Activated T-helper 17 cell treated with anti-CD3 and anti-CD28 coated beads, Interleukin-2, amount 50 U/mL, for 72 hours (primary cell): ENCODE measurements around the gene ARHGEF26. TPM values are rescaled to one million over a fixed set of nuclear protein-coding genes. Genes with fewer than 3 reads are reported as not detected.
A peak's percentile ranks its signal among the peaks of the same experiment; 100 is the strongest.

Experiments used
- ATAC-seq: fragments of 150-1000 bp; cut with Tn5 transposase; replicated peaks from 2 replicates; pipeline ENCODE4 v1.10.0; 2021; ENCODE audit warnings: mild to moderate bottlenecking, moderate library complexity
- H3K27ac Mint-ChIP-seq: one replicate; pipeline ENCODE4 v1.8.0; 2022; ENCODE audit warnings: mixed read lengths
- H3K27me3 Mint-ChIP-seq: one replicate; pipeline ENCODE4 v1.8.0; 2022; ENCODE audit warnings: mixed read lengths
- H3K36me3 Mint-ChIP-seq: one replicate; pipeline ENCODE4 v1.8.0; 2022; ENCODE audit warnings: low read depth, mild to moderate bottlenecking, mixed read lengths
- H3K4me1 Mint-ChIP-seq: one replicate; pipeline ENCODE4 v1.8.0; 2022; ENCODE audit warnings: mixed read lengths
- H3K4me3 Mint-ChIP-seq: one replicate; pipeline ENCODE4 v1.8.0; 2022; ENCODE audit warnings: mild to moderate bottlenecking, mixed read lengths
- H3K9me3 Mint-ChIP-seq: one replicate; pipeline ENCODE4 v1.8.0; 2022; ENCODE audit warnings: mixed read lengths
- total RNA-seq, 2 donors: library from RNA; stranded (reverse); gene quantifications; one replicate each; pipeline ENCODE4 v1.2.3, GENCODE V29; 2022

The ARHGEF26 gene
- total RNA-seq, 2 donors from 2014 or later = 0.13 to 0.17 TPM

DNA sequence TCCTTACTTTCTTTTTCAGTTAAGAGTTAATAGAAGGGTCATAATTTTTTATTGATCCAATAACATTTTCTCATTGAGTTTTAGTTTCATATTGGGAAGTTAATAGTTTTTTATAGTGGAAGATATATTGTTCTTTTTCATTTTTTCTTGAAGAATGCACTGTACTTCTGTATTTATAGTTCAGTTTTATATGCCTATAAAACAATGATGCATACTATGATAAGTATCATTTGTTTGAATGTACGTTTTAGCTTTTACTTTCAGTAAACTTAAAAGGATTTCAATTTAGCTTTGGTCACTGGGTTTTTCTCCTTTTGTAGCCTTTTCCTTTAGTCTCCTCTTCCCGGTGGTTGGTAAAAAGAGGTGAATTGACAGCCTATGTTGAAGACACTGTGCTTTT is 104.3 kb downstream of the ARHGEF26 start:
- H3K4me1 Mint-ChIP-seq = peaks cover 4% of the 10 kb centered on the region
- peaks cover 8% of the 10 kb centered on the region for H3K27me3 Mint-ChIP-seq
- no peak for ATAC-seq
- no peak overlapping the region for H3K27ac Mint-ChIP-seq
- H3K9me3 Mint-ChIP-seq = no peaks in the 10 kb centered on the region
- H3K36me3 Mint-ChIP-seq = no peaks in the 10 kb centered on the region
- no peak overlapping the region for H3K4me3 Mint-ChIP-seq

DNA sequence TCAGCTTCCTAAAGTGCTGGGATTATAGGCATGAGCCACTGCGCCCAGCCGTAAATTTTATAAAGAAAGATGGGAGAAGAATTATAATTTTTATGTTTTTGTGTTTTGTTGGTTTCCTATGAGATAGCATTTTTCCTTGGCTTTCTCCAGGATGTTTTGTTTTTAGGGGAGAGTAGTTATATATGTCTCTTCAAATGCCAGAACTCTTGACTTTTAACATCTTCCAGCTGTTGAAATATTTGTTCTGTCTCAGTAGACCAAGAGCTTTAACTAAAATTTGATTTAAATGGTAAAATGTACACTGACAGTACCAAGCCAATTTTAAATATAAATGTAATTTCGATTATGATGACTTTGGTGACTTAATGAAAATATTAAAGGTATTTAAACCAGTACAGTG is 106.3 kb downstream of the ARHGEF26 start:
- H3K27ac Mint-ChIP-seq = no peak overlapping the region
- H3K27me3 Mint-ChIP-seq = peaks cover 8% of the 10 kb centered on the region
- no peaks in the 10 kb centered on the region for H3K36me3 Mint-ChIP-seq
- no peak for ATAC-seq
- H3K9me3 Mint-ChIP-seq = no peaks in the 10 kb centered on the region
- H3K4me1 Mint-ChIP-seq = peaks cover 4% of the 10 kb centered on the region
- no peak overlapping the region for H3K4me3 Mint-ChIP-seq

DNA sequence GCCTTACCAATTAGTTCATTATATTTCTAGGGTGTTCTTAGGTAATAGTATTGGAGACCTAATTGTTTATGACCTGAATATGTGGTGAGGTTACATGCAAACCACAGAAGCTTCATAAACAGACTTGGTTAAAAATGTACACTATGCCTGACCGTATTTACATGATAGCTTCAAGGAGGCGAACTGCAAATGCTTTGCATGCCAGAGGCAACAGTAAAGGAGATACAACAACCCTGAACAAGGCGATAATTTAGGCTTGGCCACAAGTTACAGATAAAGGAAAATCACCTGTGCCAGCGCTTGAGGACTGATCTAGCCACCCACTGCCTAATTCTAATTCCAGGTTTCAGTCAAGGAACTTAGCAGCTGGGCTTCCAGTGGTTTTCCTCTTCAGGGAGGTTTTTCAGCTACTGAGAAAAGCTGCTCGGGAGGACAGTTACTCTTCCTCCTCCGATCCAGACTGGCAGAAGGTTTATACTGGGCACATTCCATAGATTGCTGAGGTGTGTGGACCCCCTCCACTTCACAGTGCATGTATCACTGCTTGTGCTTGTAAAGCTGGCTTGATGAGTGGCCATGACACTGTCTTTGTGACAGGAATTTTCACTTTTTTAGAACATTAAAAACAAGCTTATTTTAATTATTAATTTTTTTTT is 107.5 kb downstream of the ARHGEF26 start:
- H3K27me3 Mint-ChIP-seq = peaks cover 13% of the 10 kb centered on the region
- no peaks in the 10 kb centered on the region for H3K36me3 Mint-ChIP-seq
- no peak overlapping the region for H3K27ac Mint-ChIP-seq
- ATAC-seq = no peak
- H3K4me3 Mint-ChIP-seq = no peak overlapping the region
- no peaks in the 10 kb centered on the region for H3K4me1 Mint-ChIP-seq
- no peaks in the 10 kb centered on the region for H3K9me3 Mint-ChIP-seq

DNA sequence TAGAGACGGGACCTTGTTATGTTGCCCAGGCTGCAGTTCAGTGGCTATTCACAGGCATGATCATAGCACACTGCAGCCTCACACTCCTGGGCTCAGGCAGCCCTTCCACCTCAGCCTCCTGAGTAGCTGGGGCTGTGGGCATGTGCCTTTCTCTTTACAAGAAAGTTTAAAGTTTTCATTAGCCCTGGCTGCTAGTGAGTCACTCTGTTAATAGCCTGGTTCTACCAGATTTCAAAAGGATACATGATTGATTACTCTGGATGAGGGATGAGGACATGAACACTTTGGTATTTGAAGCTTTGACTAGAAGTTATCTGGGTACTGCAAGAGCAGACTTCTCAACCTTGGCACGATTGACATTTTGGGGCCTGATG is 108.0 kb downstream of the ARHGEF26 start:
- H3K27me3 Mint-ChIP-seq = peaks cover 13% of the 10 kb centered on the region
- ATAC-seq = no peak
- H3K9me3 Mint-ChIP-seq = no peaks in the 10 kb centered on the region
- H3K4me3 Mint-ChIP-seq = no peak overlapping the region
- no peaks in the 10 kb centered on the region for H3K36me3 Mint-ChIP-seq
- no peak overlapping the region for H3K27ac Mint-ChIP-seq
- H3K4me1 Mint-ChIP-seq = no peaks in the 10 kb centered on the region

DNA sequence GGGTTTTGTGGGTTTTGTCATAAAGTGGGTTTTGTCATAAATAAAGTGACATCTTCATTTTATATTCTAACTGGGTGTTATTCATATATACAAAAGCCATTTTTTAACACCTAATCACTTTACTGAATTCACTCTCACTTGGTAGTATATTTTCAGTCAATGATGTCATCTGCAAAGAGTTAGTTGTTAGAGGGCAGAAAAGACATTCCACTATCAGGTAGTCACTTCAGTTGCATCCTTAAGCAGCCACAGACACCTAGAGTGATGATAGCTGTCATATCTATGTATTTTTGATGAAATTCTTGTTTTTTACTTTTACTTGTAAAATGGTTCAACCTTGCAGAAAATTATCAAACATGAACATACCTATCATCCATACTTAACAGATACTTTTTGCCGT is 114.1 kb downstream of the ARHGEF26 start:
- H3K36me3 Mint-ChIP-seq = no peaks in the 10 kb centered on the region
- peaks cover 8% of the 10 kb centered on the region for H3K4me1 Mint-ChIP-seq
- no peak overlapping the region for H3K4me3 Mint-ChIP-seq
- no peak overlapping the region for H3K27ac Mint-ChIP-seq
- H3K27me3 Mint-ChIP-seq = peaks cover 25% of the 10 kb centered on the region
- no peak for ATAC-seq
- no peaks in the 10 kb centered on the region for H3K9me3 Mint-ChIP-seq

DNA sequence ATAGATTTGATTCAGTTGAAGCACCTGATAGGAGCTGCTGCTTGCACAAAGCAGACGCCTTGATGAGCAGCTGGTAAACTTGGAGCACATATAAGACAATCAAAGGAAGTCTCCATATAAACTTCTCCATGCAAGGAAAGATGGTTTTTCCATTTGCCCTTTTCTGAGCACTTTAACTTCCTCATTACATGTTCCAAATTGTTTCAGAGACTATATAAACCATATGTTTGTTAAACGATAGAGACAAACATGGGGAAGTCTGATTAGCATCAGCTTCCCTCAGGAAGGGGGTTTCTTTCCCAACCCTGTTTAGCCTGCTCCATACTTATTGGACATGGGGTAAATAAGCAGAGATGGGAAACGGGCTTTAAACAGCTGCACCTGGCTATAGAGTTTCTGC is 115.1 kb downstream of the ARHGEF26 start:
- Mint-ChIP-seq H3K4me1 (peaks cover 8% of the 10 kb centered on the region), H3K4me3 (no peak overlapping the region), H3K27me3 (peaks cover 26% of the 10 kb centered on the region), H3K27ac (no peak overlapping the region), H3K36me3 (no peaks in the 10 kb centered on the region), H3K9me3 (no peaks in the 10 kb centered on the region)
- no peak for ATAC-seq

DNA sequence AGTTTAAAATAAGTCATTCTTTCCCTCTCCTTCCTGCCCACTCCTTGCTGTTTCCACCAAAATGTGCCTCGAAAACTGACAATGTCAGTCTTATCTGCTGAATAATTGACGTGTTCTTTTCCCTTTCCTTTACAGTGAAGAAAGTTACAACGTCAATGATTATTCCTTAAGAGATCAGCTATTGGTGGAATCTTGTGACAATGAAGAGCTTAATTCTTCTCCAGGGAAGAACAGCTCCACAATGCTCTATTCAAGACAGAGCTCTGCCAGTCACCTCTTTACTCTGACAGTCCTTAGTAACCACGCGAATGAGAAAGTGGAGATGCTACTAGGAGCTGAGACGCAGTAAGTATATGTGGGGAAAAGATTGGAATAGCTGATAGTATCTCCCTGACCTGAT is 119.0 kb downstream of the ARHGEF26 start:
- Mint-ChIP-seq H3K27me3 (peaks cover 17% of the 10 kb centered on the region), H3K4me3 (no peak overlapping the region), H3K36me3 (no peaks in the 10 kb centered on the region), H3K27ac (no peak overlapping the region), H3K4me1 (peaks cover 8% of the 10 kb centered on the region), H3K9me3 (no peaks in the 10 kb centered on the region)
- ATAC-seq = no peak

DNA sequence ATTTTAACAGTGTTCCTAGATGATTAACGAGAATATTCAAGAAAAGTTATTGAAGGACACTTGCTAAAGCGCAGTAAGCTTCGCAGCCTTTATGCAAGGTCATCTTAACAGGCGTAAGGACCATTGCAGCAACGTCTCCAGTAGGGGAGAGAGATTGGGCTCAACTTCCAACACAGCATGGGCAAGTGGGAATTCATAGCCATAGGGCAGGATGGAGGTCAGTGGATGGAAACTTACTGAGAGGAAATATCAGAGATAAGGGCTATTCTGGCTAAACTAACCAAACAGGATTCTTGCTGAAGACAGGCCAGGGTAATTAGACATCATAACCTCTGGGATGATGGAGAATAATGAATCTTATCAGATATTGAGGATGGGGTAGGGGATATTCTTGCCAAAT is 120.3 kb downstream of the ARHGEF26 start:
- Mint-ChIP-seq H3K36me3 (no peaks in the 10 kb centered on the region), H3K4me3 (no peak overlapping the region), H3K27me3 (peaks cover 13% of the 10 kb centered on the region), H3K9me3 (no peaks in the 10 kb centered on the region), H3K27ac (no peak overlapping the region), H3K4me1 (peaks cover 8% of the 10 kb centered on the region)
- ATAC-seq = no peak

DNA sequence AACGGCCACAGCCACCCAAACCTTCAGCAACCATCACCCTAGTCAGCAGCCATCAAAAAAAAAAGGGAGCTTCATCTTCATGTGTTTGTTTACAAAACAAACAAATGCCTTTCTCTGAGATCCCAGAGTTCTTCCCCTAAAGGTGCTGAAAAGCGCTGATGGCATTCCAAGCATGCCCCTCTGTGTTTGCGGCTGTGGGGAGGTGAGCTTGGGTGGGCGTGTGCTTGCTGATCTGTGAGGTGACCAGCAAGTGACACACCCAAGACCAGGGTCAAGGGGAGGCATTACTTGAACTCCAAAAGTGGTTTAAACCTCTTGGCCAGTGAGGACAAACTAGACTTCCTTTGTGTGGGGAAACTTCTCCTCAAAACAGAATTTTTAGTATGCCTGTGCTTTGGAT is 121.6 kb downstream of the ARHGEF26 start:
- peaks cover 13% of the 10 kb centered on the region for H3K27me3 Mint-ChIP-seq
- H3K4me3 Mint-ChIP-seq = no peak overlapping the region
- no peaks in the 10 kb centered on the region for H3K36me3 Mint-ChIP-seq
- no peak overlapping the region for H3K27ac Mint-ChIP-seq
- H3K9me3 Mint-ChIP-seq = no peaks in the 10 kb centered on the region
- H3K4me1 Mint-ChIP-seq = peaks cover 4% of the 10 kb centered on the region
- ATAC-seq = no peak

DNA sequence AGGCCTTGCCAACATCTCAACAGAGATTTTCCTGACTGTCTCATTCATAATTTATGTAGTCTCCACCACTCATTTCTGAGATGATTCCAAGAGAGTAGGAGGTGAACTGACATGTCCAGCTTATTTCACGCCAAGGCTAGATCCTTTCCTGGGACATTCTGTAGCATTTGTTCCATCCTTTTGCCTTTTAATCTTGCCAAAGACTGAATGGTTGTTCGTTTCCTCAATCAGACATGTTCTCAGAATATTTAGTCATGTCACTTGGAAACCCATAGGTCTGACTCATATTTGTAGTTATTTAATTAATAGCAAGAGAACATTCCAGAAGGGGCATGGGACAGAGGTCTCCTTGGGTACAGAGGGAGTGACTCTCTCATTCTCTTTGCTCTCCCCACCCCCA is 122.2 kb downstream of the ARHGEF26 start:
- H3K36me3 Mint-ChIP-seq = no peaks in the 10 kb centered on the region
- no peak for ATAC-seq
- H3K27me3 Mint-ChIP-seq = peaks cover 13% of the 10 kb centered on the region
- no peaks in the 10 kb centered on the region for H3K4me1 Mint-ChIP-seq
- no peak overlapping the region for H3K4me3 Mint-ChIP-seq
- no peak overlapping the region for H3K27ac Mint-ChIP-seq
- no peaks in the 10 kb centered on the region for H3K9me3 Mint-ChIP-seq

DNA sequence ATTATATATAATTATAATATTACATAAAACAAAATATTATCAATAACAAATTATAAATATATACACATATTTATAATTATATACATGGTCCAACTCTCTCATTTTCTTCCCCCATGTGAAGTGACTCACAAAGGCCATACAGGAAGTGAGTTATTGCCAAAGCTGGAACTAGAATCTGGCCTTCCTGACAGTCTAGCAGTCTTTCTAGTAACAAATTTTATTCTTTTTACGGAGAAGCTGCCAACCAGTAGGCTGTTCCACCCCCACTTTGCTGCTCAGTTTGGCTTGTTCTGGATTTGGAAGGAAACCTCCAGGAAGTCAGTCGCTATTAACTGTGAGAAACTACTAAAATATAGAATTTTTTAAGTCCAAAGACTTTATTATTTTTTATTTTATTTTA is 123.5 kb downstream of the ARHGEF26 start:
- peaks cover 4% of the 10 kb centered on the region for H3K27me3 Mint-ChIP-seq
- H3K4me1 Mint-ChIP-seq = no peaks in the 10 kb centered on the region
- no peaks in the 10 kb centered on the region for H3K9me3 Mint-ChIP-seq
- no peak overlapping the region for H3K4me3 Mint-ChIP-seq
- H3K36me3 Mint-ChIP-seq = peaks cover 5% of the 10 kb centered on the region
- ATAC-seq = no peak
- H3K27ac Mint-ChIP-seq = no peak overlapping the region

DNA sequence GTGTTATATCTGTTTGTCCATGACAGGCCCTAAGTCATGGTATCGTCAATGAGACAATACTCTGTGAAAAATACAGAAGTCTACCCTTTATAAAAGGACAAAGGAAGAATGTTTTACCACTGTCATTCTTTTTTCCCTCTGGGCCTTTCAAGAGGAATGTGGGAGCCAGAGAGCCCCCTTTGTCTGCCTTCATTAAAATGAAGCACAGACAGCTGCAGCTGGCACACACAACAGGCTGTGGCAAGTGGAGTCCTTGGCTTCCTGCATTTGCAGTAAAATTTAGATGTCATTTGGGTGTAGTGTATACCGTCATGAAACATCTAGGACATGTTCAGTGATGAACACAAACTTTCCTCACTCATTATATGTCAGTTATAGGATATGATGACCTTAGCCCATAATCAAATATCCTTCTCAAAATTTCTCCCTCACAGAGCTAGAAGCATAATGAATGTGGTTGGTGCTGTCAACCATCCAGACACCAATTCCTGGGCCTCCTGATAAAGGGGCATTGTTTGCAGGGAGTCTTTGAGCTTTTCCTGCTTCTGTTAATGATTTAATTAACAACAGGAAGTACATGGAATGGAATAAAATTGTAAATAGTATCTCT is 126.7 kb downstream of the ARHGEF26 start:
- peaks cover 31% of the 10 kb centered on the region for H3K36me3 Mint-ChIP-seq
- no peak for ATAC-seq
- H3K27ac Mint-ChIP-seq = no peak overlapping the region
- no peak overlapping the region for H3K4me3 Mint-ChIP-seq
- H3K9me3 Mint-ChIP-seq = no peaks in the 10 kb centered on the region
- H3K4me1 Mint-ChIP-seq = no peaks in the 10 kb centered on the region
- no peaks in the 10 kb centered on the region for H3K27me3 Mint-ChIP-seq

DNA sequence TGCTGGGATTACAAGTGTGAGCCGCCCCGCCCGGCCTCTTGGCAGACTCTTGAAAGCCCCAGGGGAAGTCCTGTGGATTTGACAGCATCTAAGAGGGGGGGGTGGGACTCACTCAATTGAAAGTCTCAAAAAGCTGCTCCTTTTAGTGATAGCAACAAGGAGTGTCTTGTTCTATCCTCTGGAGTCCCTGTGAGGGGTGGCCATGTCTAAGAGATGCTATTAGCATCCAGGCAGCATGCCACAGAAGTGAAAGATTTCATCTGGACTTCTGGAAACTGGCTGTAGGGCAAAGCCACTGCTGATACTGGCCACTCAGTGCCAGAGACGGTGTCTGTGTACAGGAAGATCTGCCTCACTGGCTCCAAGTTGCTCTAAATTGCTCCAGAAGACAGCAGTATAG is 129.1 kb downstream of the ARHGEF26 start:
- Mint-ChIP-seq H3K9me3 (no peaks in the 10 kb centered on the region), H3K4me1 (no peaks in the 10 kb centered on the region), H3K27me3 (no peaks in the 10 kb centered on the region), H3K27ac (no peak overlapping the region), H3K36me3 (peaks cover 42% of the 10 kb centered on the region), H3K4me3 (no peak overlapping the region)
- ATAC-seq = no peak

DNA sequence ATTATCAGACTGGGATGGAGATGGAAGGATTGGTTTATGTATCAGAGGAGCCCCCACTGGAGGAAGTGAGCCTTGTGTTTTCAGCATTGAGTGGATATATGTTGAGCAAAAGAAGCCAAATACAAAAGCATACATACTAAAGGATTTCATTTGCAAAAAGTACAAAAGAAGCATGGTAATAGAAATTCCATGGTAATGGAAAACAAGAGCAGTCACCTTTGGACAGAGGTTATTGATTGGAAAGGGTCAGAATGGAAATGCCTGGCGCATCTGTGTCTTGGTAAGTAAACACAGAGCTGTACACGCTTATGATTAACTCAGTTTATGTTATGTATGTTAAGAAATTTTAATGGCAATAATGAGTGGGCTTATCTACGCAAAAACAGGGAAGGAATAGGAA is 130.4 kb downstream of the ARHGEF26 start:
- no peak overlapping the region for H3K4me3 Mint-ChIP-seq
- H3K27ac Mint-ChIP-seq = no peak overlapping the region
- no peaks in the 10 kb centered on the region for H3K4me1 Mint-ChIP-seq
- no peak for ATAC-seq
- no peaks in the 10 kb centered on the region for H3K27me3 Mint-ChIP-seq
- H3K36me3 Mint-ChIP-seq = peaks cover 54% of the 10 kb centered on the region
- H3K9me3 Mint-ChIP-seq = no peaks in the 10 kb centered on the region

DNA sequence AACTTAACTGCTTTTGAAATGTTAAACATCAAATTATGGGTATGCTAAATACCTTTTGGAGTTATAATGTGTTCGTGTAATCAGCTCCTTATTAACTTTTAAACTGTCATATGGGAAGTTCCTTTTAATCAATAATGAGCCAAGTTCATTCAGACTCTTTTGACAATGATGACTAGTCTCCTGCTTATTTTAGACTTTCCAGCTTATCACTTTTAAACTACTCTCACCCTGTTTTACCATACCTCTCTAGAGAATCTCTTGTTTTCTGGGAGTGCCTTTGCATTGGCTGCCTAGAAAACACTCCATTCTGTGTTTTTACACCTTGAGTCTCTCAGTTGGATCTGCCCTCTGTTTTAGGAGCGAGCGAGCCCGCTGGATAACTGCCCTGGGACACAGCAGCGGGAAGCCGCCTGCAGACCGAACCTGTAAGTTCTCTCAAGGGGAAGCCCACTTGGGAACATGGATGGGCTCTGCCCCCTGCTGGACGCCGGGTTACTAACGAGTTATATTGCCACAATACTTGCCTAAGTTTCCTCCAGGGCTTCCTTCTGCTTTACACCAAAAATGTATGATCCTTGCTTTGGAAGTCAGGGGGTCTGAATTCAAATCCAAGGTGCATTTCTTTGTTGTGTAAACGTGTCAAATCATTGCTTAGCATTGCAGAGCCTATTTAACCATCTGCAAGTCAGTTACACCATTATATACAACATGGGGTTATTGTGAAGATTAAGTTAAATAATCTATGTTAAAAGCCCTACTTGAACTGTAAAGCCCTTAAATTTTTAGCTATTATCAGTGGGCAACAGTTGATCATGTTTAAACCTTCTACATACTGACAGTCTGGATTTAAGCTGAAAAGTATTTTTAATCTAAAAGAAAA is 131.8 kb downstream of the ARHGEF26 start:
- H3K36me3 Mint-ChIP-seq = peaks cover 67% of the 10 kb centered on the region
- no peak overlapping the region for H3K4me3 Mint-ChIP-seq
- peak overlapping the region; percentile 13 for H3K27ac Mint-ChIP-seq
- peak; percentile 64 for ATAC-seq
- no peaks in the 10 kb centered on the region for H3K9me3 Mint-ChIP-seq
- H3K27me3 Mint-ChIP-seq = no peaks in the 10 kb centered on the region
- no peaks in the 10 kb centered on the region for H3K4me1 Mint-ChIP-seq
